SU-DHL-6 (cell line): Measurements from ENCODE around the gene IGSF6.

Experiments
- H2AFZ ChIP-seq: fragments of 200-600 bp; sonication (generic); 2 replicates; pipeline ENCODE4 v1.6.1; 2014; ENCODE audit warnings: low read depth, mild to moderate bottlenecking, moderate library complexity, mixed read lengths, antibody characterized with exemption, low read length; ENCODE audit not compliant: severe bottlenecking
- H3F3A ChIP-seq: fragments of 200-600 bp; shearing (Covaris generic); 2 replicates; pipeline ENCODE4 v1.6.0; 2016; ENCODE audit warnings: antibody characterized with exemption, mild to moderate bottlenecking; ENCODE audit not compliant: insufficient read depth
- H3K27ac ChIP-seq: fragments of 200-600 bp; sonication (generic); 2 replicates; pipeline ENCODE4 v1.5.1; 2016; ENCODE audit warnings: low read depth, mild to moderate bottlenecking, low read length, moderate library complexity, mixed read lengths
- H3K27me3 ChIP-seq: fragments of 200-600 bp; sonication (generic), shearing (Covaris generic); 2 replicates; pipeline ENCODE4 v1.6.0; 2014; ENCODE audit warnings: mild to moderate bottlenecking, low read length
- H3K36me3 ChIP-seq: fragments of 200-600 bp; sonication (generic); 2 replicates; pipeline ENCODE4 v1.6.1; 2014; ENCODE audit warnings: mild to moderate bottlenecking, low read length, mixed read lengths
- H3K4me2 ChIP-seq: fragments of 300-600, 200-600 bp; shearing (Covaris generic), sonication (generic); 2 replicates; pipeline ENCODE4 v1.6.0; 2014; ENCODE audit warnings: low read length, low read depth, mild to moderate bottlenecking; ENCODE audit not compliant: poor library complexity, severe bottlenecking
- H3K4me3 ChIP-seq: fragments of 200-600 bp; sonication (generic); 2 replicates; pipeline ENCODE4 v1.5.1; 2014; ENCODE audit warnings: antibody characterized with exemption, low read length, mild to moderate bottlenecking, mixed read lengths; ENCODE audit not compliant: insufficient read depth, poor library complexity, severe bottlenecking
- H3K79me2 ChIP-seq: fragments of 200-600 bp; sonication (generic); 2 replicates; pipeline ENCODE4 v1.6.1; 2014; ENCODE audit warnings: mild to moderate bottlenecking, low read length, moderate library complexity; ENCODE audit not compliant: insufficient read depth
- H3K9ac ChIP-seq: fragments of 200-600 bp; sonication (generic); 2 replicates; pipeline ENCODE4 v1.7.0; 2014; ENCODE audit warnings: mild to moderate bottlenecking, low read length
- H3K9me2 ChIP-seq: fragments of 200-600 bp; sonication (generic); replicated peaks from 2 replicates; pipeline ENCODE4 v1.6.1; 2014; ENCODE audit warnings: low read length; ENCODE audit not compliant: insufficient read depth
- H3K9me3 ChIP-seq: fragments of 200-600 bp; sonication (generic); 2 replicates; pipeline ENCODE4 v1.6.1; 2014; ENCODE audit warnings: low read length, mixed read lengths; ENCODE audit not compliant: insufficient read depth
- H4K20me1 ChIP-seq: fragments of 200-600 bp; sonication (generic); 2 replicates; pipeline ENCODE4 v1.6.1; 2014; ENCODE audit warnings: low read depth, mild to moderate bottlenecking, antibody characterized with exemption, low read length, moderate library complexity, mixed read lengths
- EZH2phosphoT487 ChIP-seq: fragments of 200-600 bp; sonication (generic), shearing (Covaris generic); conservative IDR thresholded peaks from 2 replicates; pipeline ENCODE4 v1.6.1; 2018; ENCODE audit warnings: mild to moderate bottlenecking, antibody characterized with exemption, low read length, moderate library complexity, mixed read lengths
- TF ChIP-seq, protein P1 (sequence below): fragments of 200-600 bp; sonication (generic); IDR thresholded peaks from one replicate; pipeline ENCODE4 v1.5.1; 2017; ENCODE audit warnings: antibody characterized with exemption, mild to moderate bottlenecking, low read length, moderate library complexity; ENCODE audit not compliant: insufficient read depth, poor library complexity, severe bottlenecking

Gene IGSF6

DNA sequence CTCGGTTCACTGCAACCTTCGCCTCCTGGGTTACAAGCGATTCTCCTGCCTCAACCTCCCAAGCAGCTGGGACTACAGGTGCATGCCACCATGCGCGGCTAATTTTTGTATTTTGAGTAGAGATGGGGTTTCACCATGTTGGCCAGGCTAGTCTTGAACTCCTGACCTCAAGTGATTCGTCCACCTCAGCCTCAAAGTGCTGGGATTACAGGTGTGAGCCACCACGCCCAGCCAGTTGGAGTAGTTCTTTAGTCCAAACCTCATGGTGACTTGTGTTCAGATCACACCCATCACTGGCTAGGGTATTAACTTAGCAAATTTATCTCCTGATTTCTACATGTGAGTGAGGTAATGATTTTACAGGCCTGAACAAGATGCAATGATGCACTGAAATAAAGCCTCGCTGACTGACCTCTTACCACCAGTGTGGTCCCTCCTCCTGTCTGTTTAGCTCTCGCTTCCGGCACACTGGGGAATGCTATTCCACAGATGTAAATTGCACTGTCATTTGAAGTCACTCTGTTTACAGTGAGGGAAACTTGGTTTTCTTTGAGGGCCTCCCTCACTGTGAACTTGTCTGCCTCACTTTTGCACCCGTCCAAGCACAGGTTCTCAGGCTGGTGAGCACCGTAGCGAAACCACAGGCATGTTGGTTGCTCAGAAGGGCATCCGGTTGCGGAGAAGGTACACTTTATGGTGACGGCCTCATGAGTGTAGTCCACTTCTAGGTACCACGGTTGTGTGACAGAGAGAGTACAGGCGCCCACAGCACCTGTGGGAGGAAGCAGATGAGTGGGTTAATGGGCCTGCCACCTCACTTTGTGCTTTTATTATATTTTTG is 5.5 kb downstream of the IGSF6 start:
- Histone ChIP-seq H3K9me2 (no peaks in the 10 kb centered on the region), H3K4me2 (peak overlapping the region; percentile 76), H3K9ac (peak overlapping the region; percentile 47), H3K36me3 (no peaks in the 10 kb centered on the region), H3F3A (peaks cover 54% of the 10 kb centered on the region), H4K20me1 (no peaks in the 10 kb centered on the region), H3K4me3 (peak overlapping the region; percentile 25), H3K79me2 (no peaks in the 10 kb centered on the region), H3K27ac (peak overlapping the region; percentile 96), H2AFZ (no peak overlapping the region), H3K27me3 (no peaks in the 10 kb centered on the region), H3K9me3 (no peaks in the 10 kb centered on the region)
- no peak for TF ChIP-seq EZH2phosphoT487
- TF ChIP-seq, protein P1, sequence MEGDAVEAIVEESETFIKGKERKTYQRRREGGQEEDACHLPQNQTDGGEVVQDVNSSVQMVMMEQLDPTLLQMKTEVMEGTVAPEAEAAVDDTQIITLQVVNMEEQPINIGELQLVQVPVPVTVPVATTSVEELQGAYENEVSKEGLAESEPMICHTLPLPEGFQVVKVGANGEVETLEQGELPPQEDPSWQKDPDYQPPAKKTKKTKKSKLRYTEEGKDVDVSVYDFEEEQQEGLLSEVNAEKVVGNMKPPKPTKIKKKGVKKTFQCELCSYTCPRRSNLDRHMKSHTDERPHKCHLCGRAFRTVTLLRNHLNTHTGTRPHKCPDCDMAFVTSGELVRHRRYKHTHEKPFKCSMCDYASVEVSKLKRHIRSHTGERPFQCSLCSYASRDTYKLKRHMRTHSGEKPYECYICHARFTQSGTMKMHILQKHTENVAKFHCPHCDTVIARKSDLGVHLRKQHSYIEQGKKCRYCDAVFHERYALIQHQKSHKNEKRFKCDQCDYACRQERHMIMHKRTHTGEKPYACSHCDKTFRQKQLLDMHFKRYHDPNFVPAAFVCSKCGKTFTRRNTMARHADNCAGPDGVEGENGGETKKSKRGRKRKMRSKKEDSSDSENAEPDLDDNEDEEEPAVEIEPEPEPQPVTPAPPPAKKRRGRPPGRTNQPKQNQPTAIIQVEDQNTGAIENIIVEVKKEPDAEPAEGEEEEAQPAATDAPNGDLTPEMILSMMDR = no peak

GRCh38 chr16:21646091-21646490 is 6.3 kb downstream of the IGSF6 start:
- H3K4me3 ChIP-seq = peak overlapping the region; percentile 25
- no peaks in the 10 kb centered on the region for H3K79me2 ChIP-seq
- H3K27me3 ChIP-seq = no peaks in the 10 kb centered on the region
- peak overlapping the region; percentile 47 for H3K9ac ChIP-seq
- H4K20me1 ChIP-seq = no peaks in the 10 kb centered on the region
- H3K9me3 ChIP-seq = no peaks in the 10 kb centered on the region
- H3K4me2 ChIP-seq = peak overlapping the region; percentile 76
- no peaks in the 10 kb centered on the region for H3K36me3 ChIP-seq
- TF ChIP-seq, protein P1 = no peak
- no peak for TF ChIP-seq EZH2phosphoT487
- H2AFZ ChIP-seq = no peak overlapping the region
- H3F3A ChIP-seq = peaks cover 54% of the 10 kb centered on the region
- peak overlapping the region; percentile 96 for H3K27ac ChIP-seq
- no peaks in the 10 kb centered on the region for H3K9me2 ChIP-seq

DNA sequence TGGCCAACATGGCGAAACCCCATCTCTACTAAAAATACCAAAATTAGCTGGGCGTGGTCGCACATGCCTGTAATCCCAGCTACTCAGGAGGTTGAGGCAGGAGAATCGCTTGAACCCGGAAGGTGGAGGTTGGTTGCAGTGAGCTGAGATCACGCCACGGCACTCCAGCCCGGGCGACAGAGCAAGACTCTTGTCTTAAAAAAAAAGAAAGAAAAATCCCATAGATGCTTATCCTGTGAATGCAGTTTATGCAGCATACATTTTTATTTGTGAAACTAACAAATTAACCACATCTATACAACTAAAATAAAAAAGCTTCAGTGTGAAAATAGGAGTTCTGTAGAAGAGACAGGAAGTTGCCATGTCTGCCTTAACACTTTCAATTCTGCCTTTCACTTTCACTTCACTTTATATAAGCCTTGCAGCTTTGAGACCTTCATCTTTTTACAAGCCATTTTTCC is 7.1 kb downstream of the IGSF6 start:
- H3K9me3 ChIP-seq = no peaks in the 10 kb centered on the region
- no peaks in the 10 kb centered on the region for H3K9me2 ChIP-seq
- H4K20me1 ChIP-seq = no peaks in the 10 kb centered on the region
- H3K27ac ChIP-seq = peak overlapping the region; percentile 96
- H2AFZ ChIP-seq = no peak overlapping the region
- no peaks in the 10 kb centered on the region for H3K27me3 ChIP-seq
- no peaks in the 10 kb centered on the region for H3K36me3 ChIP-seq
- peaks cover 54% of the 10 kb centered on the region for H3F3A ChIP-seq
- H3K4me2 ChIP-seq = peak overlapping the region; percentile 76
- TF ChIP-seq, protein P1 = no peak
- TF ChIP-seq EZH2phosphoT487 = no peak
- peak overlapping the region; percentile 47 for H3K9ac ChIP-seq
- peak overlapping the region; percentile 43 for H3K4me3 ChIP-seq
- no peaks in the 10 kb centered on the region for H3K79me2 ChIP-seq
